Nephron progenitor cell (in vitro differentiated cells): ENCODE data around the gene PPP6R1.
A peak's percentile ranks its signal among the peaks of the same experiment; 100 is the strongest.
"Not testable (repeated sequence)": the region's sequence is repeated elsewhere in the genome, so short reads cannot be mapped to it uniquely, and the experiment has no call there.

Source experiments
- DNase-seq: peaks from one replicate; pipeline ENCODE4 v3.0.0; 2021
- H3K27ac Mint-ChIP-seq: 2 replicates; pipeline ENCODE4 v1.8.0; 2021; ENCODE audit warnings: mild to moderate bottlenecking, moderate library complexity, mixed read lengths
- H3K27me3 Mint-ChIP-seq: 2 replicates; pipeline ENCODE4 v1.8.0; 2021; ENCODE audit warnings: mild to moderate bottlenecking, low read depth, mixed read lengths; ENCODE audit not compliant: poor library complexity
- H3K36me3 Mint-ChIP-seq: 2 replicates; pipeline ENCODE4 v1.8.0; 2021; ENCODE audit warnings: low read depth, mixed read lengths
- H3K4me1 Mint-ChIP-seq: 2 replicates; pipeline ENCODE4 v1.8.0; 2021; ENCODE audit warnings: mixed read lengths
- H3K4me3 Mint-ChIP-seq: 2 replicates; pipeline ENCODE4 v1.8.0; 2021; ENCODE audit warnings: mild to moderate bottlenecking, moderate library complexity, mixed read lengths
- H3K9me3 Mint-ChIP-seq: 2 replicates; pipeline ENCODE4 v1.8.0; 2021; ENCODE audit warnings: mild to moderate bottlenecking, moderate library complexity, mixed read lengths
- CTCF ChIP-seq: fragments of 200-600 bp; sonication (generic); IDR thresholded peaks from 2 replicates; pipeline ENCODE4 v1.5.0; 2021; ENCODE audit warnings: antibody characterized with exemption

Gene PPP6R1

DNA sequence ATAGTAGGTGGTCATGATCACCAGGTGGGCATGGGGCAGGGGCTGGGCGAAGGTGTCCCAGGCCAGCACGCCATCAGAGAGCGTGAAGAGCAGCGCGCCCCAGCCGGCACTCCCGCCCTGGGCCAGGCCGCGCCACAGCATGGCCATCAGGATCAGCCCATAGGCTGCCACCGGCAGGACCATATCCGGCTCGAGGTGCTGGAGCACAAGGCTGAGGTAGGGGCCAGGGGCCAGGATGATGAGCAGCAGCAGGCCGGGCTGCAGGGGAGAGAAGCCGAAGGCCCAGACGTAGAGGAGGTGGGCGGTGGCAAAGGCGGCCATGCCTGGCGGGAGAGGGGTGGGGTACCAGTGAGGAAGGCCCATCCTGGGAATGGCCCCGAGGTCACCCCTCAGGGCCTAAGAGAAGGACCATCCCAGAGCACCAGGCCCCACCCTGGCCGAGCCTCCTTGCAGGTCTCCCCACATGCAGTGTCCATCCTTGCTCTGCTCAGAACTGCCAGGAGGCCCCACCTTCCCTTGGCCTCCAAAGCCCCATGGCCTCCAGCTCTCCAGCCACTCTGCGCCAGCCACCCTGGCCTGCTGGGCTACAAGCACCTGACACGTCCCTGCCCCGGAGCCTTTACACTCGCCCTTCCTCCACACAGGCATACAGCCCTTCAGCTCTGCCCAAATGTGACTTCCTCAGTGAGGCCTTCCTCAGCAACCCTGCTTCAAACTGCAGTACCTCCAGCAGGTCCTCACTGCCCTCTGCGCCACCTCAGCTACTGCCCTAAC is 31.4 kb downstream of the PPP6R1 start:
- no peak for TF ChIP-seq CTCF
- H3K27me3 Mint-ChIP-seq = peaks cover 5% of the 10 kb centered on the region
- H3K27ac Mint-ChIP-seq = peak overlapping the region; percentile 72
- peaks cover 6% of the 10 kb centered on the region for H3K4me1 Mint-ChIP-seq
- H3K9me3 Mint-ChIP-seq = no peaks in the 10 kb centered on the region
- no peak overlapping the region for H3K4me3 Mint-ChIP-seq
- H3K36me3 Mint-ChIP-seq = peaks cover 17% of the 10 kb centered on the region
- DNase-seq = no peak

GRCh38 chr19:55226788-55227187 is 32.0 kb downstream of the PPP6R1 start:
- no peaks in the 10 kb centered on the region for H3K9me3 Mint-ChIP-seq
- H3K36me3 Mint-ChIP-seq = peaks cover 11% of the 10 kb centered on the region
- no peak overlapping the region for H3K4me3 Mint-ChIP-seq

DNA sequence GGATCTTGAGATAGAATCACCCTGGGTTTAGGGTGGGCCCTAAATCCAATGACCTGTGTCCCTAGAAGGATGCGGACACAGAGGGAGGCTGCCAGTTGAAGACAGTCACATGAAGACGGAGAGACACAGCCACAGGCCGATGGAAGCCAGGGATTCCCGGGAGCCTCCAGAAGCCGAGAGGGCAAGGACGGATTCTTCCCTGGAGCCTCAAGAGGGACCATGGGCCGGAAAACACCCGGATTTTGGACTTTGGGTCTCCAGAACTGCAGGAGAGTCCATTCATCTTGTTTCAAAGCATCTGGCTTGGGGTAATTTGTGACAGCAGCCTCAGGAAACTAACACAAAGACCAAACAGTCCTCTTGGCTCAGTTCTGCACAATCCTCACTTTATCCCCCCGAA is 32.5 kb downstream of the PPP6R1 start:
- TF ChIP-seq CTCF = no peak
- Mint-ChIP-seq H3K4me3 (no peak overlapping the region), H3K27ac (peak overlapping the region; percentile 82), H3K36me3 (peaks cover 16% of the 10 kb centered on the region), H3K9me3 (no peaks in the 10 kb centered on the region), H3K27me3 (peaks cover 5% of the 10 kb centered on the region), H3K4me1 (no peaks in the 10 kb centered on the region)
- DNase-seq = no peak

More at GRCh38 chr19:55226788-55227187, 32.0 kb downstream of the PPP6R1 start:
- H3K27ac Mint-ChIP-seq = peak overlapping the region; percentile 82
- no peaks in the 10 kb centered on the region for H3K4me1 Mint-ChIP-seq
- DNase-seq = no peak
- TF ChIP-seq CTCF = no peak
- peaks cover 5% of the 10 kb centered on the region for H3K27me3 Mint-ChIP-seq

- peak overlapping the region; percentile 61 for H3K27ac Mint-ChIP-seq
- no peak for TF ChIP-seq CTCF
- H3K4me3 Mint-ChIP-seq = no peak overlapping the region
- DNase-seq = no peak
- H3K36me3 Mint-ChIP-seq = peaks cover 24% of the 10 kb centered on the region
- H3K4me1 Mint-ChIP-seq = no peaks in the 10 kb centered on the region
- H3K27me3 Mint-ChIP-seq = peaks cover 5% of the 10 kb centered on the region
- peaks cover 5% of the 10 kb centered on the region for H3K9me3 Mint-ChIP-seq
Observed at GRCh38 chr19:55225415-55225958, 33.3 kb downstream of the PPP6R1 start.

GRCh38 chr19:55224679-55225414 is 34.0 kb downstream of the PPP6R1 start:
- peaks cover 11% of the 10 kb centered on the region for H3K9me3 Mint-ChIP-seq
- H3K27me3 Mint-ChIP-seq, DNase-seq, H3K4me1 Mint-ChIP-seq, H3K4me3 Mint-ChIP-seq, H3K27ac Mint-ChIP-seq: not testable (repeated sequence)
- peaks cover 30% of the 10 kb centered on the region for H3K36me3 Mint-ChIP-seq

- TF ChIP-seq CTCF = no peak
- Mint-ChIP-seq H3K27me3 (peaks cover 5% of the 10 kb centered on the region), H3K36me3 (peaks cover 28% of the 10 kb centered on the region), H3K9me3 (peaks cover 12% of the 10 kb centered on the region), H3K4me3 (no peak overlapping the region), H3K27ac (no peak overlapping the region), H3K4me1 (no peaks in the 10 kb centered on the region)
- no peak for DNase-seq
Observed at GRCh38 chr19:55224038-55224665, 34.7 kb downstream of the PPP6R1 start.
